HG03103 (cell line): Measurements from ENCODE around the gene TAS2R30.
A peak's percentile ranks its signal among the peaks of the same experiment; 100 is the strongest.

Experiments used
- ATAC-seq: cut with Tn5 transposase; IDR thresholded peaks from one replicate; pipeline ENCODE4 v1.9.1; 2021; ENCODE audit warnings: low read depth; ENCODE audit not compliant: unreplicated experiment

TAS2R30 gene, protein sequence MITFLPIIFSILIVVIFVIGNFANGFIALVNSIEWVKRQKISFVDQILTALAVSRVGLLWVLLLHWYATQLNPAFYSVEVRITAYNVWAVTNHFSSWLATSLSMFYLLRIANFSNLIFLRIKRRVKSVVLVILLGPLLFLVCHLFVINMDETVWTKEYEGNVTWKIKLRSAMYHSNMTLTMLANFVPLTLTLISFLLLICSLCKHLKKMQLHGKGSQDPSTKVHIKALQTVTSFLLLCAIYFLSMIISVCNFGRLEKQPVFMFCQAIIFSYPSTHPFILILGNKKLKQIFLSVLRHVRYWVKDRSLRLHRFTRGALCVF

DNA sequence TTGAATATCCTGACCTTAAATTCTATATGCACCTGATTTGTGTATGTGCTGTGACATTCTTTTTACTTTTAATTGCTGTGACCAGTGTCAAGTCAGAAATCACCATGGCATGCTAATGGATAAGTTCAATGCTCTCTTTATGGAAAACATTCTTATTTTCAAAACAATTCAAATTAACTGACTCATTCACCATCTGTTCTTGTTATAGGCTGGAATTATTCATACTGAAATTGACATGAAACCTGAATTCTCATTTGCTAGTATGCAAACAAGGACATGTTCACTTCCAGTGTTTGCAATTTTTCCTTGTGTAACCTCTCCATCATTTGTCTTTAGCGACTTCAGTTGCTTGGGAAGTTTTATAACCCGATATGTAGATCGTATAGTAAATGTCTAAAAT lies at the start of gene TAS2R30:
TSS of gene TAS2R30 (minus strand) at position 340 of the 400 bp plus-strand sequence. CDS start 400 bp downstream, outside the sequence.
- ATAC-seq, result no peak

DNA sequence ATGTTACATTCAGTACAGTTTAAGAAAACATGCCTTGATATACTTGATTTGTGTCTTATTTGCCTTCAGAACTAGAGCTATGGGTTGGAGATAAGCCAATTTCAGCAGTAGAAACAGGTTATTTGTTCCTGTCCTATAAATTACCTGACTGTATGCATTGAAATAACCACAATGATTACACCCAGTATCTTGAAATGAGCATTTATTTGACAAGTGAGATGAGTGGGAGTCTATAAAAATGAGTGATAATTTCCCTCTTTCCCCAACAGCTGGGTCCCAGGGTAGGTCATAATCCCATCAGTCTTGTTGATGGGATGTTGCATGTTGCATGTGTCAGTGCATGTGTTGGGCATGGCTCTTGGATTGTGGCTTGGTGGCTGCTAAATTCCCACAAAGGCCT lies 48.6 kb upstream of the TAS2R30 start:
- no peak for ATAC-seq

DNA sequence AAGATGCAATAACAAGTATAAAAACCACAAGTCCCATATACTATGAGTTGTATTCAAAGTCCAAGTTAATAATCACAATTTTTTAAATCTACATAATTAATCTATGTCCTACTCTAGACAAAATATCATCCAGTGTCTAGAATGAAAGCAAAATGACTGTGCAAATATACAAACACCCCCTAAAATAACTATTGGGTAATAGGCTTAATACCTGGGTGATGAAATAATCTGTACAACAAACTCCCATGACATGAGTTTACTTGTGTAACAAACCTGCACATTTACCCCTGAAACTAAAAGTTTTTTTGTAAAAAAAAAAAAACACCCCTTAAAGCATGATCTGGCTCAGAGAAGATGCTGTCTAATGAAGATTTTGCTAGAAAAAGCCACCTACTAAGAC lies 48.1 kb upstream of the TAS2R30 start:
- no peak for ATAC-seq

DNA sequence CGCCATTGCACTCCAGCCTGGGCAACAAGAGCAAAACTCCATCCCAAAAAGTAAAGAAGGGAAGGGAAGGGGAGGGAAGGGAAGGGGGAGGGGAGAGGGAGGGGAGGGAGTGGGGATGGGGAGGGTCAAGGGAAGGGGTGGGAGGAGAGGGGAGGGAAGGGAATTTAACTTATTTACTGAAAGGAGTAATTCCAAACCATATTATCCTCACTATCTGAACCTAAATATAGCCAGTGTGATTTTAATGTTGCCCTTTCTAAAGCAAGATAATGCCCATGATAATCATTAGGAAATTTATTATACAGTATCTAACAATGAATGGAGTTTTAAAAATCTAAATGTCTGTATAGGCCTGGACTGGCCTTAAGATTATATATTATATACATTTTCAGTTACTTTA lies 43.8 kb upstream of the TAS2R30 start:
- no peak for ATAC-seq

DNA sequence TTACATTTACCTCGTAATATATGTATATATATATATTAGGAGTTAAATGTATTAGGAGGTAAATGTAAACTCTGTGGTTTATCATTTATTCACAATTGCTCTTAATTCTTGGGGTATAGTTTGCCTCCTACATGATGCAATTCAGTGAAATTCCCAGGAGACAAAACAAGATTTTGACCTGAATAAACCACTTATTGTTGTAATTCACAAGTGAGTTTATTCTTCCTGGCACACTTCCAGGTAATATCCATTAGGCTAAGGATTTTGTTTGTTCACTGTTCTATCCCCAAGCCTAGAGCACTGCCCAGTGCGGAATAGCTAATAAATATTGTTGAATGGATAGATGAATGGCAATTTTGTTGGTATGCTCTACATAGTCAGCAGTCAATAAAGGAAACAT lies 39.6 kb upstream of the TAS2R30 start:
- ATAC-seq, result no peak

DNA sequence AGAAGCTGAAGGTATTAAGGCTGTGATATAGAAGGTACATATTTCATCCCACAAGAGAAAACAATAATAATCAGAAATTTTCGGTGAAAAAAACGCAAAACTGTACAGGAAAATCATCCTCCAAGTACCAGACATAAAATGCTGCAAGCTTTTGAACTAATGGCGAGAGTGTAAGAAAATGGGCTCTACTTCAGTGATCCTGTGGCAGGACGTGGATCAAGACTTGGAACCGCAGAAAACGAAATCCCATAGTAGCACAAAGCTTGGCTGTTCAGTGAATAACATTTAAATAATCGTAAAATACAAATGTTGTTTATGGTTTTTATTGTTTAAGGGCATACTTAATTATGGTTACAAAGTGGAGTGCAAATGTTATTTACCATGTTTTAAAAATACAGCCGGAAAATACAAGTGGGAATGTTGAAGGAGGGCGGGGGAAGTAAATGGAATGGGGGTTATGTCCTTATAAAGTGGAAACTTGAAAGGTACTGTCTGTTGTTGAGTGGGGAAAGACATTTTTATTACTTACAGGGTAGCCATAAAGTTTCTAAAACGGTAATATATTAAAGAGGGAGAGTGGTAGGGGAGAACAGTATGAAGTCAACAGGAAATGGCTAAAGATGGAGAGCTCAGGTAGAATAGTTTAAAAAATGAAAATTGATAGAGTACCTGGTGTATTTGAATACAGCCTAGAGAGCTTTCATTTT lies 37.7 kb upstream of the TAS2R30 start:
- no peak for ATAC-seq

DNA sequence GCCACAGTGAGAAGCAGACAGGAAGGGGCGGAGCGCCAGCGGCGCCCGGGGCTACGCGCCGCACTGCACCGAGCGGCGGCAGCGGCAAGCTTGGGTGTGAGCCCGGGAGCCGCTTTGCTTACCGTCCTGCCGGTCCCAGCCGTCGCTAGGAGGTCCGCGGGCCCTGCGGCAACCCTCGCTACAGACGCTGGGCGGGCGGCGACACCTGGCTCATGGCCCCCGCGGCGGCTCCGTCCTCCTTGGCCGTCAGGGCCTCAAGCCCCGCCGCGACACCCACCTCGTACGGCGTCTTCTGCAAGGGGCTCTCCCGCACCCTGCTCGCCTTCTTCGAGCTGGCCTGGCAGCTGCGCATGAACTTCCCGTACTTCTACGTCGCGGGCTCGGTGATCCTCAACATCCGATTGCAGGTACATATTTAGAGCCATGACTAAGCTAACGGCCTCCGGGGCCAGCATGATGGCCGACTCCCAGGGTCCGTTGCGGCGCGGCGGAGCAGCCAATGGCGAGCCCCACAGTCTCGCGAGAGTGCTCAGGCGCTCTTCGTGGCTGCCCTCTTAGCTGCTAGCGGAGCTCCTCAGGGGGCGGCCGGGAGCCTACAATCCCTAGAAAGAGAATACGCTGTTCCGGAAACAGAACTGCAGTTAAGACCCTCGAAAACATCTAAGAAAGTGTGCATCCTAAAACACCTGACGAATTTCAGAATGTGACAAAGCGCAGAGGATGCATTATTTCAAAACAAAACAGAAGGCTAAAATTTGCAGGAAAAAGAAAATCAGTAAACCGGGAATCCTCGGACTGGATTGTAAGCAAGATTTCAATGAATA lies 36.9 kb upstream of the TAS2R30 start, which contains the start of gene SMIM10L1:
TSS of gene SMIM10L1 (plus strand) at position 50 of the 824 bp plus-strand sequence. CDS start at position 213, 163 bp downstream.
- ATAC-seq, result peak; percentile 94

DNA sequence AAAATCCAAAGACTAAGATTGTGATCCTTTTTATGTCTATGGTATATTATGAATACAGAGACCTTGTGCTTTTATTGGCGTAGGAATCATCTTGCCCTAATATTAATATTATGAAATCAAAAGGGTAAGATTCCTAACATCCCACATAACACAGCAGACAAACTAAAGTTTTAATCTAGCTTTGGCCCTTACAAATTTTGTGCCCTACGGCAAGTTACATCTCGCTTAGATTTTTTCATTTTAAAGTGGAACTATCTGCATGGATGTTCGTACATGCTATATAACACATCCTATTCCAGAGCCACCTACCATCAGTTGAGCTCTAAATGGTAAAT lies 36.3 kb upstream of the TAS2R30 start:
- no peak for ATAC-seq

DNA sequence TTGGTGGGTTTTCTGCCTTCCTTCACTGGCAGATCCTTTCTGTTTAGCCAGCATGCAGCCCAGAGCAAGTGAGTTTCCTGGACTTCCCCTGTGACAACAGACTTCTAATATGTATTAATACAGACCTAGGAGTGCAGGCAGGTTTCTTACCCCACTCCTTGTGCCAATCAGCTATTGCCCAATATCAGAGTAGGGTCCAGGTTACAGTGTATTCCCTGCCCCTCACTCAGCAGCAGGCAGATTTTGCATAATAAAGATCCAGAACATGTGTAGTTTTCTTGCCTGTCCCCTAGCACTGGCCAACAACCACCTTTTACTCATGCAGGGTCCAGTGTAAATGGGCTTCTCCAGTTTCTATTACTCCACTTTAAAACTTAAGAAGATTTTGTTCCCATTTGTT lies 31.9 kb upstream of the TAS2R30 start:
- no peak for ATAC-seq

DNA sequence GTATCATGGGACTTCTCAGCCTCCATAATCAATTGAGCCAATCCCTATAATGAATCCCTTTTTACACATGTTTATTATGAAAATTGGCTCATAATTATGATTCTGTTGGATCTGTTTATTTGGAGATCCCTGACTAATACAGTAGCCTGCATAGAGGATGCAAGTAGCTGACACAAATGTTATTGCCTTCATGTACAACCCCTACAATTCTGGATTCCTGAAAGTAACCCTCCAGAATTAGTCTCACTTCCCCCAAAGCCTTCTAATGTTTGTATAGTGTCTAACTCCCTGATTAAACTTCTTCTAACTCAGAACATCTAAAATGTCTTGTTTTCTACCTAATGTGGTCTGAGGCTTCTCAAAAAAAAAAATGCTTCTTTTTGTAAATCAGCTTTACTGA lies 29.9 kb upstream of the TAS2R30 start:
- no peak for ATAC-seq

DNA sequence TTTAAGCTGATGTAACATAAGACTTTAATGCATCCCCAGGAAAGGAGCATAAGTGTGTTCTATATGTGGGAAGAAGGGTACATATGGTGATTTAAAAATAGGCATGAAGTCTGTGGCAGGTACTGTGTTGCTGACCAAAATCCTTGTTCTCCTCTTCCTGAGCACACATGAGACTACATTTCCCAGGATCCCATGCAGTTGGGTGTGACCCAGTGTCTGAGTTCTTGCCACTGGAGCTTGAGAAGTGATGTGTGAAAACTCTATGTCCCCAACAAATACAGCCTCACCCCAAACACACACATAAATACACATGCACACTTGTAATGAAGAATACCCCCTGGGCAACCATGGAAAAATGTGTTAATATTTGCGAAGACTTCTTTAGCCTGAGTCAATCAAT lies 28.1 kb upstream of the TAS2R30 start:
- ATAC-seq, result no peak

DNA sequence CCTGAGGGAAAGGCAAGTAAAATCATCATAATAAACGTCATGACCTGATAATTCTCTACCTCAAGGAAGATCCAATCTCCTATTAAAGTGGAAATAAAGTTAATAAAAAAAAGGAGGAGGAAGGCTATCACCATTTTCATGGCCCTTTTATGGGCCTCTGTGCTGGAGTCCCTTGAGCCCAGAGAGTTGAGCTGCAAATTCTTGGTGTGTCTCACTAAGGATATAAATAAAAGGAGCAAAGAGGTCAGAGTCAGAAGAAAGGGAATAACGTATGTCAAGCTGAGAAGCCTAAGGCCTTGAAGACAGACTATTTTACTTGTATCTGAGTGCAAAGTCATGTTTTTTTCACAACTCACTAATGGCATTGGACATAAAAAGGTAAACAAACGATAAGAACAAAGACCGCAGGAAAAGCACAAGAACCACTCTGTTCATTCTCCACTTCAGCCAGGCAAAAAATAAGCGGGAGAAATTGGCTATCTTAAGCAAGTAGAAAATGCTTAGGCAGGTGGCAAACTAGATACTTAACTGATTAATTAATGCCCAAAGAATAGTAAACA lies 24.5 kb upstream of the TAS2R30 start:
- no peak for ATAC-seq

DNA sequence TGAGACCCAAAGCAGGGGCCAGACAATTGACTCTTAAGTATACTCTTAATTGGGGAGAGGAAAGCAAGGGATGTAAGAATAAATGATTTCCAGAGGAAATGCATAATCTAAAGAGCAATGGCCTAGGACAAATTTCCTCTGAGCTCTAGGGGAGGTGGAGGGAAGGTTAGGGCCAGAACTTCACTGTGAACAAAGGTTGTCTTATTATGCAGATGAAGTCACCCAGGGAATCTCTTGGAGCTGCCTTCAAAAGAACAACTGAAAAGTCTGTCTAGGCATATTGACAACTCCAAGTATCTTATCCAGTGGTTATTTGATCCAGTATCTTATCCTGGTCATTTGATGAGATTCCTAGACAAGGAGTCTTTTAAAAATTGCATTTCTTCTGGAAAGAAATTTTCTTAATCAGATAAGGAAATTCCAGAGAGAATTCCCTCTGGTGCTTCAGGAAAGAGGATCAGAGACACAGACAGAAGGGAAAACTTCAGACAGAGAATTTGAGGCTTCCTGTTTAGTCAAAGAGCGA lies 20.0 kb upstream of the TAS2R30 start:
- ATAC-seq, result no peak

DNA sequence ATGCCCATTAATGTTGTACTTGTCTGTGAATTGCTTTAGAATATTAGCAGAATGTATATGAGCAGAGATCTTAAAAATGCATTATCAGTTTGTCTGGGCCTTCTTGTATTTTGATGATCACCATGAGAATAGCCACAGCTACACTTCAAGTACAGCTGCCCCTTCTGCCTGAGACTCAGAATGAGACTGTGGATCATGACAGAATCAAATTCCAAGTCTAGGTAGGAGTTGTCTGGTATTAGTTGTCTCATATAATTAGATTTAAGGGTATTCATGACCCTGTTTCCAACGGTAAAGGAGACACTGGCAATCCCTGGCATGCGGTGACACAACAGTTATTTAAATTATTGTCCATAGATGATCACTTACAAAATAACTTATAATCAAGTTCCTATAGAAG lies 18.3 kb upstream of the TAS2R30 start:
- ATAC-seq, result no peak

DNA sequence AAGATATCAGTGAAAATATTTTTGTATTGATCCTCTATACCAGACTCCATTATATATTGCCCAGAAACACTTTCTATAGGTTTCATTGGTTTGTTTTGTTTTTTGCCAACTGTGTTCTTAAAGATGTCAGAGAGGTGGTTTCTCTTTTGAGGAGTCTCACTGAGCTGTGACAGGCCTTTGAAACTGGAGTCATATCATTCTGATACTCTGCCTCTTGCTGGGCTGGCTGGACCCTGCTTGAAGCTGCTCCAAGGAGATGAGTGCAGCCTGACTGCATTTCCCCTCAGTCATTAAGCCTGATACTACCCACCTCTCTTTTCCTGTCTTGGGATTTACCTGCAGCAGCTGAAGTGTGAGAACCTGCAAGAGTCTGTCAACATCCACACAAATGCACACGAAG lies 16.4 kb upstream of the TAS2R30 start:
- no peak for ATAC-seq

DNA sequence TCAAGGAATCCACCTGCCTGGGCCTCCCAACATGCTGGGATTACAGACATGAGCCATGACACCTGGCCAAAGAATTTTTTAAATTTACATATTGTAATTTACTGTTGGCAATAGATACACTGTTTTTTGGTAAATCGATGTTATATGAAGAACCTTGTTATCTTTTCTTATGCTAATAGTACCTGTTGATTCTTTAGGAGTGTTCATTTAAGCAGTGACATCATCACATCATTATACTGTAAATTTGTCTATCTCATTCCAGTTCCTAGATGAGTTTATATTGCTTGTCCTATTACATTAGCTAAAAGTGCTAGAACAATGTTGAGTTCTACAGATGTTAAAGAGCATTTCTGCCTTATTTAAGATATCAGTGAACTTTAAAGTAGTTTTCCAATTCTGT lies 13.0 kb upstream of the TAS2R30 start:
- no peak for ATAC-seq

DNA sequence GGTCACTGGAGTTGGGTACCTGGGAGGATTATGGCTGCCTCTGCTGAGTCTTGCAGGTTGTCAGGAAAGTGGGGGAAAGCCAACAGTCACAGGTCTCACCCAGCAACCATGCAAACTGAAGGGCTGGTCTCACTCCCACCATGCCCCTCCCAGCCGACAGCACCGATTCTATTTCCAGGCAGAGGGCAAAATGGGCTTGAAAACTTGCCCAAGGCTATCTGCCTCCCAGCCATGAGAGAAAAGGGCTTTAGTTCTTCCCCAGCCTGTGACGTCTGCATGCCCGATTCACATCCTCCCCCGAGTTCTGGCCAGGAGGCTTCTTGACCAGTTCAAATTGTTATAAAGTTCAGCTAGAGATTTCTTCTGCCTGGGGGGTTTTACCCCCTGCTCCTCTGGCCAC lies 9.9 kb upstream of the TAS2R30 start:
- no peak for ATAC-seq

DNA sequence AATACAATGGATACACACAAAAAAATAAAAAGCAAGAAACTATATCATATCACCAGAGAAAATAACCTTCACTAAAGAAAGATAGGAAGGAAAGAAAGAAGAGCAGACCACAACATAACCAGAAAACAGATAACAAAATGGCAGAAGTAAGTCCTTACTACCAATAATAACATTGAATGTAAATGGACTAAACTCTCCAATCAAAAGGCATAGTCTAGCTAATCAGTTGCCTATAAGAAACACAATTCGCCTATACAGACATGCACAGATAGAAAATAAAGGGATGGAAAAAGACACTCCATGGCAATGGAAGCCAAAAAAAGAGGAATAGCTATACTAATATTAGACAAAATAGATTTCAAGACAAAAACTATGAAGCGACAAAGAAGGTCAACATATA lies 8.9 kb upstream of the TAS2R30 start:
- ATAC-seq, result no peak

DNA sequence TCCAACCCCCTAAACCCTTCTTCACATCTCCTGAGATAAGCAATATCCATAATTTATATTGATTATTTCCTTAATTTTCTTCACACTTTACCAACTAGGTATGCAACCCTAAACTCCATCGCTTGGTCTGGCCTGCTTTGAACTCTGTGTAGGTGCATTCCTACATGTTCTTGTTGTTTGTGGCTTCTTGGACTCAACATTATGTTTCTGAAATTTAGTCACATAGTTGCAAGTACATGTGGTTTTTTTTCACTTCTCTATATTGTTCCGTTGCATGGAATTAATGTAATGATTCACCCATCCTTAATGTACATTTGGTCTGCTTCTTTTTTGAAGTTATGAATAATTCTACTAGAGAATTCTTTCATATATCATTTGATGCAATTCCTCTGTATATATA lies 1.6 kb upstream of the TAS2R30 start:
- ATAC-seq, result no peak

DNA sequence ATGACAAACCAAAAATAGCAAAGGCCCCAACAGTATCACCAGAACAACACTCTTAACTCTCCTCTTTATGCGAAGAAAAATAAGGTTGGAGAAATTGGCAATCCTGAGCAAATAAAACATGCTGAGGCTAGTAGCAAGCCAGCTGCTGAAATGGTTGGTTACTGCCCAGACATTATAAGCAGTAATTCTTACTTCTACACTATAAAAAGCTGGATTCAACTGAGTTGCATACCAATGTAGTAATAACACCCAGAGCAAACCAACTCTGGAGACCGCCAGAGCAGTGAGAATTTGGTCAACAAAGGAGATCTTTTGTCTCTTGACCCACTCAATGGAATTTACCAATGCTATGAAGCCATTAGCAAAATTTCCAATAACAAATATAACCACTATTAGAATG lies 628 bp downstream of the TAS2R30 start:
- ATAC-seq, result no peak

DNA sequence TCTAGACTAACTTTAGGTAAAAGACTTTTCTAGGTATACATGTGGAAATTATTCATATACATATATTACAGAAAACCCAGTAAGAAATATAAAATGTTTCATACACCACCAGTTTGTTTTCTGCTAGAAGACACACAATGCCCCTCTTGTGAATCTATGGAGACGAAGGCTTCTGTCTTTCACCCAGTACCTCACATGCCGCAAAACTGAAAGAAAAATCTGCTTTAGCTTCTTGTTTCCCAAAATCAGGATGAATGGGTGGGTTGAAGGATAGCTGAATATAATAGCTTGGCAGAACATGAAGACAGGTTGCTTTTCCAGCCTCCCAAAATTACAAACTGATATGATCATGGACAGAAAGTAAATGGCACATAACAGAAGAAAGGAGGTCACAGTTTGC lies 1.3 kb downstream of the TAS2R30 start:
- ATAC-seq, result no peak
